GM19099 (cell line): ENCODE results near the gene HOXB5.

Experiments used
- POLR2A ChIP-seq: IDR thresholded peaks from 3 replicates; pipeline ENCODE4 v1.6.1; 2011; ENCODE audit warnings: low read depth; ENCODE audit not compliant: insufficient read length; ENCODE audit errors: extremely low read depth

Gene HOXB5

GRCh38 chr17:48632579-48633265 lies 39.1 kb upstream of the HOXB5 start:
- no peak for TF ChIP-seq POLR2A

DNA sequence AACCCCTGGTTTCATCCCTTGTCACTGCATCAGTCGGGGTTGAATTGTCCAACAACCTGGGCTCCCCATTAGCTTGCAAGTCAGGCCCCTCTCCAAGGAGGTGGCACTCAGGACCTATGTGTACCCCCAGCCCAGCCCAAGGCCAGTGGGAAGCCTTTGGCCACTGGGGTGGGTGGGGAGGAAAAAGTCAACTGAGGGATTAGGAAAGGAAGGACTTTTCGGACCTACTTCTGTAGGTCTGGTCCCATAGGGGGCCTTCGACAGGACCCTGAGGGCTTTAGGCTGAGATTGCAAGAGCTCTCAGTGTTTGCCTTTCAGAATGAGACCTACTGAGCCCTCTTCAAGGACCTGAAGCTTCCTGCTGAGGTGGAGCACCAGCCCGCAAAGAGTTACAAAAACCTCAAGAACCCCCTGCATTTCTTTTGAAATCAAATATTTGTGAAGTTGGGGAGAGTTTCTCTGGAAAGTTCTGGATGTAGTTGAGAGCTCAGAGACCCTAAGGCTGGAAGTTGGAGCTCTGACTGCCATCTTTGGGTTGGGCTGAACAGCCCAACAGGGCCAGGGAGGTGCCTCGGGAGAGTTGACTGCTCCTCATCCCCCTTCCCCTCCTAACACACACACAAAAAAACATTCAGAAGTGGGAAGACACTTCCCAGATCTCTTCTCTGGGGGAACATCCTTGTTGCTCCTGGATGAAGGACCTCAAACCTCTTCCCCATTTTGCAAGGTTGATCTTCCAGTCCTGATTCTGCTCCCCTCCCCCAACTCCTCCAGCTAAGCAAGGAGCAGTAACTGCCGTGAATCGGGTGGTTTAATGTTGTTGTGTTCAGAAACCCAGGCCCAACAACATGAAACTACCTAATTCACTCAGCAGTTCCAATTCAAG lies 38.4 kb upstream of the HOXB5 start:
- no peak for TF ChIP-seq POLR2A

DNA sequence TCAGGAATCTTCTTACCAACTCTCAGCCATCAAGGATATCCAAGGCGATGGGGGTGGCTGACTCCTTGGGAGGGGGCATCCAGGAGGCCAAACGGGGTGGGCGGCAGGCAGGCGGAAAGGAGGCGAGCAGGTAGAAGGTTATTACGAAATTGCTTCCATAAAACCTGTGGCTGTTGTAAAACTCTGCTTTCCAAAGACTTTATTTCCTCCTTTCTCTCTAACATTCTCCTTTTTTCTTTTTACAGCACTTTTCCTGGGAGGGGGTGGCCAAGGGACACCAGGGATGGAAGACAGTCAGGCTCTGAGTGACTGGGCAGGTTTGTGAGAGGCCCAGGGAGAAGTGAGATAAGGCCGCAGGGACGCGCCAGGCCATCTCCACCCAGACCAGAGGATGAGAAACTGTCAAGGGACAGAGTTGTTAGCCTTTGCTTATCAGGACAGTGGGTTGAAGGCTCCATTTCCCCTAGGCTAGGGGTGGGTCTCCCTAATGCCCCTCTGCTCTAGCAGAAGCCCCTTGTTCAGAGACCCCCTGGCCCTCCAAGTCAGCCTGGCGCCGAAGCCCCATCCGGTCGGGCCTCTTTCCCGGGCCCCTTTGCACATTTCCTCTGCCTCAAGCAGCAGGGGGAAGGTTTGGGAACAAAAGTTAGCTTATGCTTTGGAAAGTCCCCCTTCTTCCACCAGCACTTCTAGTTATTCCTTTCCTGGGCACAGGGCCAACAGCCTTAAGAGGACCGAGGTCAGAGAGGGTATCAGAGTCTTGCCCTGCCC lies 37.5 kb upstream of the HOXB5 start:
- no peak for TF ChIP-seq POLR2A

GRCh38 chr17:48630009-48630924 lies 36.7 kb upstream of the HOXB5 start:
- TF ChIP-seq POLR2A = no peak

- TF ChIP-seq POLR2A = no peak
Observed at GRCh38 chr17:48629411-48629759, 35.8 kb upstream of the HOXB5 start.

DNA sequence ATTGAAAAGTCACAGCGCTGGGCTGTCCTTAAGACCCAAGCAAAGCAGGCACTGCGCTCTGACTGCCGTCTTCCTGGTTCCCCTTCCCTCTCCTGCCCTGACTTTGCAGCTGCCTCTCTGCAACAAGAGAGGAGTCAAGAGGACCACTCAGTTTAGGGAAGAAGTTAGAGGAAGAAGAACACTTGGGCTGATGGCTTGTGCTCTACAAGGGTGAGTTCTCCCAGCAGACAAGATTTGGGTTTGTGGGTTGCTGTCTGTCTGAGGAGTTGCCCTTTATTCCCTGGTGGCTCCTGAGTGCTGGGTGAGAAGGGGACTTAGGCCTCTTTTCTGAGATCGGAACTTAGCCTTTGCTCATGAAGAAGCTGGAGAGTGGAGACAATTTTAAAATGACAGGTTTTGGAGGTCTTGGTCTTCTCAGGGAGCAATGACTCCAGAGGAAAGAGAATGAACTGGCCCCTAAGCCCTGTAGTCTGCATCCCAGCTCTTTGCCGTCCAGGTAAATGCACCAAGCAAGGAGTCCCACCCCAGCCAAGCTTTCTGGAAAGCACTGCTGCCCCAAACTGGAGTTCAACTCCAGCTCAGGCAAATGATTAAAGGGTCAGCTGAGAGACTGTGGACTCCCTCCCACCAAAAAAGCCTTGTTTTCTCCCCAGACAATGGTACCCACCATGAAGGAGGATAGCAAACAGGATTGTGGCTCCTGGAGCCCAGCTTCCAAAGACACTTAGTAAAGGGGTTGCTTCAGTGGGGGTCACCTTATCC lies 35.3 kb upstream of the HOXB5 start:
- TF ChIP-seq POLR2A = no peak

DNA sequence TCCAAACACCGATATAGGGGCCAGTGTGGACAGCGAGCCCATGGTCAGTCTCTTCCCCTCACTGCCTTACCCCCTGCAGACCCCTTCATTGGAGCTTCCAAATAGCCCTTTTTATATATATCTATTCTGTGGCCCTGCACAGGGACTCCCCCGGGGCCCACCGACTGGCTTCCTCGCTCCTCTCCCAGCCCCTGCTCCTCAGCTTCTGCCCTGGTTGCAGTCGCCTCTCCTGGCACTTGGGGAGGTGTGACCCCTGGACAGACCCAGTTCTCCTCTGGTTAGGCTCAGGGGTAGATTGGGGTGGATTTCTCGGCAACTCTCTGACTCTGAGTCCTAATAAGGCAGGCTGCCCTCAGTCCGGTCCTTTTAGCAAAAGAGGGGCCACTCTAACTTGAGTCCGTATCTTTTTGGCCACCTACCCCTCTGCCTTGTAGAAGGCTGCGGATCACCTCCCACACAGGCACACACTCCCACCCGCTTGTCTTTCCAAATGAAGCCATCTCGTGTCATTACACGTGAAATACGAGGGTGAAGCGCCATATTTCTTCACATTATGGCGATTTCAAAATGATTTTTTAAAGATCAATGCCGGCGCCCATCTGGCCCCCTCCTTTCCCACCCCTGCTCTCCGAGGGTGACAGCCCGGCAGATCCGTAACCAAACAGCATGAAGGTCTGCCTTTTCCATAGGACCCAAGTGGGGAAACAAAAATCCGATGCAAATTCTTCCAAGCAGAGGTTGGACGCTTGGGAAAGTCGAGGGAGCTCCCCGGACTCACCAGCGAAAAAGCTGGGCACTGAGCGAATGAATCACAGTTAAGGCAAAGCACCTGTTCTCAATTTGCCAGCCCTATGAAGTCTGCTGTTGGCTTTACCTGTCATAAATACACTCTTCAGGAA lies 34.3 kb upstream of the HOXB5 start:
- no peak for TF ChIP-seq POLR2A

DNA sequence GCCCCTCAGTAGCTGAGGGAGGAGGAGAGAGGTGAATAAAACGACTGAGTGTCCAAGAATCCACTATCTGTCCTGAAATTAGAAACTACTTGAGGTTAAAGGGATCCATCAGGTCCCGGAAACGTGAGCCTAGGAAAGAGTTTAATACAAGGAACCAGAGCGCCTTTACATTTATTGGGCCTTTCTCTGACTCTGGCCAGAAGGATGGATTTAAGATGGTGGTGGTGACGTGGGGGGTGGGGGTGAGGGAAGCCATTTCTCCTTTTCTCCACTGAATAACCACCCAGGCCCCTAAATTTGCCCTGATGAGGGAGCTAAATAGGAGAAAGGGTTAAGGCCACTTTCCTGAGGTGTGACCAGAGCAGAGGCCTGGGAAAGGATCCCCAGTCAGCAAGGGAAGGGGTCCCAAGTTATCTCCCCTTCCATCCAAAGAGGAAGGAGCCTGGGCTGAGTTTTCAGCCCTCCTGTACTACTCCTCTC lies 33.6 kb upstream of the HOXB5 start:
- no peak for TF ChIP-seq POLR2A

DNA sequence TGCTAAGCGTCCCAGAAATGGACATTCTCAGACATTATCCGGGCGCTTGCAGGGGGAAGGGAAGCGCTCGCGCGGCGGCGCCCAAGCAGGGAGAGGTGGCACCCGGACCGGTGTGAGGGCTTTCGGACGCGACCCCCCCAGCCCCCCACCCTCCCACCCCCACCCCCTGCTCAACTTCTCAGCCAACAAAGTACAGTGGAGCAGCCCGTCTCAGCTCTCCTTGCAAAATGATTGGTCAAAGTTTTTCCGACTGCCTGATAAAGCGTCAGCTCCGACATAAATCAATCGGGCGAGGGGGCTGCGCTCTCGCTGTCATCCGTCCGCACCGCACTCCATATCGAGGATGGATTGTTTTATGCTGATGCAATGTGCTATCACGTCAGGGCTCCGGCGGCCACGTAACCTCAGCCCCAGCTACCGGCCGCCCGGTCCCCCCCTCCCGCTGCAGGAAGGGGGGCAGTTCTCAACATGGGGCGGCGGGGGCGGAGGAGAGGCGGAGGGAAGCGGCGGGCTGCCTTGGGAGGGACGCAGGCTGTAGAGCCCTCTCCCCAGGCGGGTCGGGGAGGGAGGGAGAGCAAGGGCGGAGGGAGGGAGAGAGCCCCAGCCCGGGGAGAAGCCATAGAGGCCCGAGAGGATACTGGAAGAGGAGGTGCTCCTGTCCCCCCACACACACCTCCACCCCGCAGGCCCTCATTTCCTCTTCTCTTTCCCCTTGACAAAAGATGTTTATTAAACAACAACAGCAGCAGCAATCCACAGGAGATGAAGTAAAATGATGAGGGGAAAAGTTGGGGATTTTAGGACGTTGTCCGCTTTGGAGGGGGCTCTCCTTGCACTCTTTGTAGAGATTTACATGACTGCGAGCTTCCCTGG lies 32.9 kb upstream of the HOXB5 start, which contains the start of gene HOXB9:
TSS of gene HOXB9 (minus strand) at position 114 of the 873 bp plus-strand sequence. CDS start at position 25, 89 bp downstream.
- TF ChIP-seq POLR2A = no peak

DNA sequence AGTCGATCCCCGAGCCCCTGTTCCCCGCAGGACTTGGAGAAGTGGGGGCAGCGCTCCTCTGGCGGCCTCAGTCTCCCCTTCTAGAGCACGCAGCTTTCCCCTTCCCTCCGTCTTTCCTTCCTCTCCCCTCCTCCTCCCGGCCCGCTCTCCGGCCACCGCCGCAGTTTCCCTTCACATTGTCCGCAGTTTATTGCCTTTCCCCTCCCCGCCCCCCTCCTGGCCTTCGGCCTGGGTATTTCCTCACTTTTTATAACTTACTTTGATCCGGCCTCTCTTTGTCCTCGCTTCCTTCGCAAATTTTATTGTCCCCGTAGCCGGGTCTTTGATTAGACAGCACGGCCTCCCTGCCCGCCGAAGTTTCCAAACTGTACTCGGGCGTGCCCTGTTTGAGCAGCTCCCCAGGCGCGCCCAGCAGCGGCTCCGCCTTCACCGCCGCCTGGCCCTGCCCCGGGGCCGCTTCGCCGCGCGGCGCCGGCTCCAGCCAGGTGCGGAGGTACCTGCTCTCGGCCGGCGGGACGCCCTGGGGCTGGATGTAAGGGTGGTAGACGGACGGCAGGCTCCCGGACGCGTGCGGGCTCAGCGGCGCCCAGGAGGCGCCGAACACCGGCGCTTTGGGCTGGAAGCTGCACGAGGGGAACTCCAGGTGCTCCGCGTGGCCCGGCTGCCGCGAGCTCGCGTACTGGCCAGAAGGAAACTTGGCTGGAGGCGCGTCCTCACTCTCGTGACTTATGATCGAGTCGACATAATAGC lies 32.1 kb upstream of the HOXB5 start:
- no peak for TF ChIP-seq POLR2A

DNA sequence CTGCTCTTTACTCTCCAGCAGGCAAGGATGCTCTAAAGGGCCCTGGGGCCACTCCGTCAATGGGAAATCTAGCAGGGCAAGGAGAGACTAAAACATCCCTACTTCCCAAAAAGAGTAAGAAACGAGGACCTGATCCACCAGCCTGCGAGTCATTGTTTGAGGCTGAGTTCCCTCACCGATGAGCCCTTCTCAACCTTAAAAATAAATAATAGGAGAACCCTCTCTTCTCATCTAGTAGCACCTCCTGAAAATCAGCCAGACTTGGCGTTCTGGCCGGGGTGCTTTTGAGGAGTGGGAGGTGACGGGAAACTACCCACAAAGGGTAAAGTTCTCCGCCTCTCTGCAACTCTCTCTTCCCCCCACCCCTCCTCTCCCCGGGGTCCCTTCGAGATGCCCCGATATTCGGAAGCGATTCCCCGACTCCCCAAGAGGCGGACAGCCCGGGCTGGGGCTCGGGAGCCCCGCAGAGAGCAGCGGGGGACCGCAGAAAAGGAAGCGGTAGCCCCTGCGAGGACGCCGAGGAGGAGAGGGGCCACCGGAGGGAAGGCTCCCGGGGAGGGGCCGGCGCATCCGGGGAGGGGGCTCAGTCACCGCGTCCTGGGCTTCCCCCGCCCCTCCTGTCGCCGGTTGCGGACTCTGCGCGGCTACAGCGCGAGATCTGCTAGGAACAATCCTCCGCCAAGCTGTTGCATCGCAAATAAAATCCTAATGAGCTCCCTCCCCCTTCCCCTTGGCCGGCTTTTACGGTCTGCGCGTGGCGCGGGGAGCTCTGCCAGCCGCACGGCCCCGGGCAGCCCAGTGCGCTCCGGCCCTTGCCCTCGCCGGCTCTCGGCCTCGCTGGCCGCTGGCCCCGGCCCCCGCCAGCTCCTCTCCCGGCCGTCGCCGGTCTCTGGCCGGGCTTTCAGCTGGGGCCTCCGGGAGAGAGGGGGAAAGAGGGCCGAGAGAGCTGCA lies 31.2 kb upstream of the HOXB5 start:
- no peak for TF ChIP-seq POLR2A
